Type B pancreatic cell (in vitro differentiated cells): ENCODE measurements around the gene CFAP99. TPM values are rescaled to one million over a fixed set of nuclear protein-coding genes. Genes with fewer than 3 reads are reported as not detected.

ENCODE experiments used
- DNase-seq: peaks from one replicate; pipeline ENCODE4 v3.0.0; 2021; ENCODE audit warnings: mixed read lengths; ENCODE audit not compliant: unreplicated experiment; ENCODE audit errors: extremely low spot score
- H3K27ac Mint-ChIP-seq: 2 replicates; pipeline ENCODE4 v1.8.0; 2021; ENCODE audit warnings: mild to moderate bottlenecking, mixed read lengths
- H3K27me3 Mint-ChIP-seq: 2 replicates; pipeline ENCODE4 v1.8.0; 2021; ENCODE audit warnings: mixed read lengths
- H3K36me3 Mint-ChIP-seq: 2 replicates; pipeline ENCODE4 v1.8.0; 2021; ENCODE audit warnings: mixed read lengths
- H3K4me1 Mint-ChIP-seq: one replicate; pipeline ENCODE4 v1.8.0; 2021; ENCODE audit warnings: mixed read lengths; ENCODE audit not compliant: unreplicated experiment
- H3K4me3 Mint-ChIP-seq: 2 replicates; pipeline ENCODE4 v1.8.0; 2021; ENCODE audit warnings: mild to moderate bottlenecking, mixed read lengths
- H3K9me3 Mint-ChIP-seq: 2 replicates; pipeline ENCODE4 v1.8.0; 2021; ENCODE audit warnings: mixed read lengths
- CTCF ChIP-seq: fragments of 200-600 bp; sonication (generic); conservative IDR thresholded peaks from 2 replicates; pipeline ENCODE4 v1.5.0; 2021; ENCODE audit warnings: antibody characterized with exemption, mild to moderate bottlenecking
- total RNA-seq: library from RNA; stranded (reverse); gene quantifications from 2 replicates; pipeline ENCODE4 v1.2.1, GENCODE V29; 2021; ENCODE audit warnings: low replicate concordance

The CFAP99 gene
- total RNA-seq, 1 donor from 2014 or later: 1.1 TPM

GRCh38 chr4:2451036-2451520, 32.3 kb downstream of the CFAP99 start:
- no peak overlapping the region for H3K27ac Mint-ChIP-seq

GRCh38 chr4:2451821-2452785, 33.3 kb downstream of the CFAP99 start:
- no peak overlapping the region for H3K27ac Mint-ChIP-seq
- H3K27me3 Mint-ChIP-seq: no peaks in the 10 kb centered on the region
- no peak for DNase-seq
- H3K4me3 Mint-ChIP-seq: no peak overlapping the region
- TF ChIP-seq CTCF: no peak
- H3K36me3 Mint-ChIP-seq: no peaks in the 10 kb centered on the region
- H3K4me1 Mint-ChIP-seq: peaks cover 5% of the 10 kb centered on the region
- no peaks in the 10 kb centered on the region for H3K9me3 Mint-ChIP-seq

More at GRCh38 chr4:2451036-2451520, 32.3 kb downstream of the CFAP99 start:
- no peak for TF ChIP-seq CTCF
- H3K9me3 Mint-ChIP-seq: no peaks in the 10 kb centered on the region
- no peaks in the 10 kb centered on the region for H3K36me3 Mint-ChIP-seq
- no peaks in the 10 kb centered on the region for H3K27me3 Mint-ChIP-seq
- DNase-seq: no peak
- H3K4me1 Mint-ChIP-seq: peaks cover 5% of the 10 kb centered on the region
- H3K4me3 Mint-ChIP-seq: no peak overlapping the region

- H3K9me3 Mint-ChIP-seq: no peaks in the 10 kb centered on the region
- peaks cover 5% of the 10 kb centered on the region for H3K4me1 Mint-ChIP-seq
Observed at GRCh38 chr4:2457481-2458295, 38.9 kb downstream of the CFAP99 start.

GRCh38 chr4:2458546-2459491, 40.1 kb downstream of the CFAP99 start:
- TF ChIP-seq CTCF: no peak
- Mint-ChIP-seq H3K36me3 (no peaks in the 10 kb centered on the region), H3K27ac (no peak overlapping the region), H3K4me3 (no peak overlapping the region), H3K4me1 (no peaks in the 10 kb centered on the region), H3K27me3 (peaks cover 11% of the 10 kb centered on the region), H3K9me3 (no peaks in the 10 kb centered on the region)
- DNase-seq: peak; percentile 66

More at GRCh38 chr4:2457481-2458295, 38.9 kb downstream of the CFAP99 start:
- TF ChIP-seq CTCF: no peak
- no peak overlapping the region for H3K4me3 Mint-ChIP-seq
- H3K27me3 Mint-ChIP-seq: peaks cover 7% of the 10 kb centered on the region
- DNase-seq: no peak
- no peaks in the 10 kb centered on the region for H3K36me3 Mint-ChIP-seq
- no peak overlapping the region for H3K27ac Mint-ChIP-seq
